ENCODE data around the gene MMS19.

The MMS19 gene

DNA sequence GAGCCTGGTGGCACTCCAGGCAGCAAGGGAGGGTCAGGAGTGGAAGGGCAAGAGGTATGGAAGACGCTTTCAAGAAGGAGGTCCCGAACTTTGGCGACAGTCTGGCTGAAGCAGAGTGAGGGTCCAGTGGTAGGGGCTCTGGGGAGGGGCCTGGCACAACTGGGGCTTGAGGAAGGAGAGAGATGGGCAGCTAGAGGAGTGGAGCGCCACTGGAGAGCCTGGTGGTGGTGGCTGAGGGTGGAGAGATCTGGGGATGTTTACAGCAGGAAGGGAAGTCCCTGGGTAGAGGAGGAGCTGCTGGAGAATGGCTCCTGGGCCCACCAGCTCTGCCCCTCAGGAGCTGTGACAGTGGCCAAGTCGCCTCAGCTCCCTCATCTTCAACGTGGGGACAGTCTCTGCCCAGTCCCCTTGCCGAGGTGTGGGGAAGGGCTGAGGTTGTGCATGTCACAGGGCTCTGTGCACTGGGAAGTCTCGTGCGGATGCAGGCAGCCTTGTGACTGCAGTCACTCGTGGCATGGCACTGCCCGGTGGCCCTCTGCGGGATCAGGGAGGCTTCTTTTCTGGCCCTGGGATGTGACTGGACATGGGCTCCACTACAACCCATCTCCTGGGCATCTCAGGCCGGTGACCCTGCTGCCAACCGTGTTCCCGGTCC, 19.0 kb upstream of the MMS19 start:
- no peak for DNase-seq (ENCODE audit: low spot score)
- no peak for TF ChIP-seq CTCF (IDR thresholded peaks at IDR 0.05; ENCODE audit: extremely low read depth, missing control alignments)

DNA sequence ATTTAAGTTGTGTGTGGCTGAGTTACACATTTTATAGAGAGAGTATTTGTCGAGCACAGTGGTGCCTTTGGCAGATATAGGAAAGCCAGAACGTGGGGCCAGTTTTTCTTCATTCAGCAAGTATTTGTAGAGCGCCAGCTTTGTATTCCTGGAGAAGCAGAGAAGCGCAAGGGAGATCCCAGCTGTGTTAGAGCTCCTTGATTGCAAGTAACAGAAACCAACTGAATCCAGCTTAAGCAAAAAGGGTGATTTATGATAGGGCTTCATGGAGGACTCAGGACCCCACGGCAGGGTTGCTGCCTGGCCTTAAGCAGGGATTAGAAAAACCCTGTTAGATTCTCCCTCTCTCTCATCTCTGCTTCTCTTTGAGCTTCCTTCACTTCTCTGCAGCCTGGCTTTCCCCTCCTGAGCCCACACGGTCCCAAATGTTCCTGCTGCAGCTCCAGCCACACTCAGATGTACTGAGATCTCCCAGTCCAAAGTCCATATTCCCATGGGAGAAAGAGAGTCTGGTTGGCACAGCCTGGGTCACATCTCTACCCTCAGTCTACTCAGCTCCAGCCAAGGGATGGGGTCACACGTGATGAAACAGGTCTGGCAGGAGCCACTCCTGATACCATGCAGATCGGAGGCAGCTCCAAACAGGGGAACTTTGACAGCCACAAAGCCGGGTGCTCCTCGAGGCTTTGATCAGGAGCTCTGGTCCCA, 17.2 kb upstream of the MMS19 start:
- no peak for DNase-seq (ENCODE audit: low spot score)
- TF ChIP-seq CTCF (IDR thresholded peaks at IDR 0.05; ENCODE audit: extremely low read depth, missing control alignments) = no peak

- TF ChIP-seq CTCF (IDR thresholded peaks at IDR 0.05; ENCODE audit: extremely low read depth, missing control alignments) = no peak
- DNase-seq (ENCODE audit: low spot score) = no peak
Observed at GRCh38 chr10:97514344-97514743, 16.1 kb upstream of the MMS19 start.

- no peak for DNase-seq (ENCODE audit: low spot score)
Observed at GRCh38 chr10:97512993-97513392, 14.8 kb upstream of the MMS19 start.

DNA sequence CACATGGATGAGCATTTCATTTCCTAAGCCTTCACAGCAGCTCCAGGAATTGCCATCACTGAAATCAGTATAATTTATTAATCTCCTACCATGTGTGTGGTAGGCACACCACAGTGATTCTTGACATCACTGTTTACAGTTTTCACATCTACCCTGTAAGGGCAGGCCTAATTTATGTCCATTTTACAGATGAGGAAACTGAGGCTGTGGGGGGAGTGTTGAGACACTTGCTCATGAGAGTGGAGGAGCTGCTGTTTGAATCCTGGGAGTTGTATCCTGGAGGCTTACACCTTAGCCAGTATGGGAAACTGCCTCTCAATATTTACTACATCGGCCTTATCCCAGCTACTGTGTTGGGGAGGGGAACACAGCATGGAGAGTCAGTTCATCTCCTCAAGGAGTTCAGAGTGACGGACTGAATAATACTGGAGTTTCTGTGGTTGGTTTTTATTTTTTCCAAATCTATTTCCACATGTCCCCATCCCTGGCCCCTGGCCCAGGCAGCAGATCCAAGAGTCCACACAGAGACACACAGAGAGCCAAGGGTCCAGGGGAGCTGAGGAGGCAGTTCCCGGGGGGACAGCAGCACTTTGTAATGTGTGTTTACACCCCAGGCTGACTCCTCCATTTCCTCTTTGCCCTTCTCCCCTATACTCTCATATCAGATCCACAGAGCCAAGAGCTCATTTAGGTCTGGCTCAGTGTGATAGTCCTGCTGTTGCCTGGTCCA, 13.7 kb upstream of the MMS19 start:
- TF ChIP-seq CTCF (IDR thresholded peaks at IDR 0.05; ENCODE audit: extremely low read depth, missing control alignments) = no peak
- DNase-seq (ENCODE audit: low spot score) = no peak

More at GRCh38 chr10:97512993-97513392, 14.8 kb upstream of the MMS19 start:
- TF ChIP-seq CTCF (IDR thresholded peaks at IDR 0.05; ENCODE audit: extremely low read depth, missing control alignments) = no peak

DNA sequence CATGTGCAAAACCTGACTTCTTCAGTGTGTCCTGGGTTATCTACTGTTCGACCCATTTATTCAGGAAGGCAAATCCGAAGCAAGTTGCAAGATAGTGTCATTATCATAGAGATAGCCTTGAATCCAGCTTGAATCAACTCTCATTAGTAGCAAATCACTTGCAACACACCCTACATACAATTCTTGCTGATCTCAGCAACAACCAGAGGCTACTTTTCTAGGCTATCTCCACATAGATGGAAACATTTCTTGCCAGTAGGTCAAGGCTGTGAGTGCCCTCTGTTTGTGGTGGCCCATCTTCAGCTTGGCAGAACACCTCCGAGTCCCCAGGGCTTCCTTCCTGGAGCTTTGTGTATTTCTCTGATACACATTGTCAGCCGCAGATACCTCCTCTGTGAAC, 12.5 kb upstream of the MMS19 start:
- TF ChIP-seq CTCF (IDR thresholded peaks at IDR 0.05; ENCODE audit: extremely low read depth, missing control alignments) = no peak
- DNase-seq (ENCODE audit: low spot score) = no peak

DNA sequence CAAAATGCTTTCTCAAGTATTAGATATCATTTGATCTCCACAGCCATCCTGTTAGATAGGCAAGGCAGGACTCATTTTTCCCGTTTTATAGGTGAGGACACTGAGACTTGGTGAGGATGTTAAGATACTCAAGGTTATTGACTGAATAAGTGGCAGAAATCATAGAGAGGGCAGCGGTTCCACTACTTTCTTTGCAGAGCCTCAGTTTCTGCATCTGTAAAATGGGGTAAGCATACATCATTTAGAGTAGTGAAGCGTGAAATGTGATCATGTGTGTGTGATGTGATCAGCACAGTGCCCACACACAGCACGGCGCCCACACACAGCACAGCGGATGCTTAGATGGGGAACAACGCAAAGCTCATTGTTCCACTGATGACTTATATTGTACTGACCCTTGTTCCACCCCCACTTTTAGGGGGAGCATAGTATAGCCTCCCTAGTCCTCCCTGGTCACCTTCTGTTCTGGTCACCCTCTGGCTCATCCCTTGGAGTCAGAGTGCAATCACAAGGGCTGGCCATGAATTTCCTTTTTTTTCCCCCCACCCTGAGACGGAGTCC, 11.0 kb upstream of the MMS19 start:
- no peak for DNase-seq (ENCODE audit: low spot score)
- no peak for TF ChIP-seq CTCF (IDR thresholded peaks at IDR 0.05; ENCODE audit: extremely low read depth, missing control alignments)
